ENCODE results near the gene APOBEC3B. TPM values are rescaled to one million over a fixed set of nuclear protein-coding genes. Genes with fewer than 3 reads are reported as not detected.

Gene APOBEC3B
- total and polyA plus RNA-seq, 2 donors (not counting 3 experiments of a cell fraction or from before 2014, with no cell fraction given): 10.3 to 19.9 TPM

DNA sequence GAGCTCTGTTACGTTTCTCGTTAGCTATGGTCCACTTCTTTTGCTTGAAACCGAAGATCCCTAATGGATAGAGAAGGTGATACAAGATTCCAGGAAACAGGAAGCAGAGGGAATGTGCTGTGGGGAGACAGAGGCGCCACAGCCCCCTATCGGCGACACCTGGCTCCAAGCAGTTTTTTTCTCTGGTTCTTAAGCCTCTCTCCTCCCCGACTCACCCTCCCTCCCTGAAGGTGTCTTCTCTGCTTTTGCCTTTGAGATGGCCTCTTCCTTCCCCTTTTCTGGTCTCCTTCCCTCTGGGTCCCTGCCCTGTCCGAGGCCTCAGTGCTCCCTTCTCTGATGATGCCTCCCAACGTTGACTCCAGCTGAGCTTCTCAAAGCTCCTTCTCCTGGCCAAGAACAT lies 38.9 kb upstream of the APOBEC3B start:
- Histone ChIP-seq H3K4me3 (replicated peaks in 1 of 3; ENCODE audit: insufficient read depth in 1 of 3, low read depth in 1 of 3, low read length in 3 of 3) (no peak overlapping the region), H4K20me1 (replicated peaks; ENCODE audit: control insufficient read depth, extremely low read depth, insufficient read depth, low read length) (no peaks in the 10 kb centered on the region), H3K9me3 (replicated peaks; ENCODE audit: control insufficient read depth, insufficient read depth, low read length) (no peaks in the 10 kb centered on the region), H3K27ac (ENCODE audit: insufficient read depth, low read depth, low read length) (no peak overlapping the region), H3K79me2 (ENCODE audit: control insufficient read depth, insufficient read depth, low read length) (no peaks in the 10 kb centered on the region), H2AFZ (ENCODE audit: low read depth, low read length) (no peak overlapping the region), H3K4me2 (ENCODE audit: insufficient read depth, low read length) (no peak overlapping the region), H3K9me1 (replicated peaks; ENCODE audit: control insufficient read depth, extremely low read depth, insufficient read depth, low read length) (no peaks in the 10 kb centered on the region), H3K27me3 (ENCODE audit: control insufficient read depth in 2 of 2, insufficient read depth in 2 of 2, low read length in 2 of 2) (peaks cover 2 to 8% of the 10 kb centered on the region in 2 experiments), H3K4me1 (ENCODE audit: control insufficient read depth, extremely low read depth, insufficient read depth, low read length) (no peaks in the 10 kb centered on the region), H3K36me3 (ENCODE audit: control insufficient read depth in 2 of 2, extremely low read depth in 1 of 2, insufficient read depth in 2 of 2, low read length in 2 of 2) (no peaks in the 10 kb centered on the region), H3K9ac (replicated peaks; ENCODE audit: extremely low read depth, insufficient read depth, low read length) (no peak overlapping the region)
- POLR2A ChIA-PET: no interaction called here
- intact Hi-C loops (cut with micrococcal nuclease): no loop called here
- dilution Hi-C loops (cut with MboI; ENCODE audit: extremely low pct_ligation_motif_present, low sequenced_read_pairs): no loop called here
- no peak for FAIRE-seq
- TF ChIP-seq, protein P1, sequence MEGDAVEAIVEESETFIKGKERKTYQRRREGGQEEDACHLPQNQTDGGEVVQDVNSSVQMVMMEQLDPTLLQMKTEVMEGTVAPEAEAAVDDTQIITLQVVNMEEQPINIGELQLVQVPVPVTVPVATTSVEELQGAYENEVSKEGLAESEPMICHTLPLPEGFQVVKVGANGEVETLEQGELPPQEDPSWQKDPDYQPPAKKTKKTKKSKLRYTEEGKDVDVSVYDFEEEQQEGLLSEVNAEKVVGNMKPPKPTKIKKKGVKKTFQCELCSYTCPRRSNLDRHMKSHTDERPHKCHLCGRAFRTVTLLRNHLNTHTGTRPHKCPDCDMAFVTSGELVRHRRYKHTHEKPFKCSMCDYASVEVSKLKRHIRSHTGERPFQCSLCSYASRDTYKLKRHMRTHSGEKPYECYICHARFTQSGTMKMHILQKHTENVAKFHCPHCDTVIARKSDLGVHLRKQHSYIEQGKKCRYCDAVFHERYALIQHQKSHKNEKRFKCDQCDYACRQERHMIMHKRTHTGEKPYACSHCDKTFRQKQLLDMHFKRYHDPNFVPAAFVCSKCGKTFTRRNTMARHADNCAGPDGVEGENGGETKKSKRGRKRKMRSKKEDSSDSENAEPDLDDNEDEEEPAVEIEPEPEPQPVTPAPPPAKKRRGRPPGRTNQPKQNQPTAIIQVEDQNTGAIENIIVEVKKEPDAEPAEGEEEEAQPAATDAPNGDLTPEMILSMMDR (IDR thresholded peaks at IDR 0.05; ENCODE audit: extremely low read depth in 1 of 2, insufficient read depth in 1 of 2, low read depth in 1 of 2, low read length in 2 of 2): peak in 1 of 2 donors; percentile 6
- no peak for TF ChIP-seq GATA2 (IDR thresholded peaks at IDR 0.05; ENCODE audit: insufficient read depth, insufficient read length, low read depth, low read length)
- BruUV-seq (replicated peaks): no TSS peak
- no peak for DNase-seq (ENCODE audit: low read depth, low spot score)
- CTCF ChIA-PET: interaction anchor here (0.9 to 1.1 kb wide), 2 partner anchors 13 to 174 kb away, joined by 3 to 4 read pairs; no protein-coding TSS in a partner anchor

DNA sequence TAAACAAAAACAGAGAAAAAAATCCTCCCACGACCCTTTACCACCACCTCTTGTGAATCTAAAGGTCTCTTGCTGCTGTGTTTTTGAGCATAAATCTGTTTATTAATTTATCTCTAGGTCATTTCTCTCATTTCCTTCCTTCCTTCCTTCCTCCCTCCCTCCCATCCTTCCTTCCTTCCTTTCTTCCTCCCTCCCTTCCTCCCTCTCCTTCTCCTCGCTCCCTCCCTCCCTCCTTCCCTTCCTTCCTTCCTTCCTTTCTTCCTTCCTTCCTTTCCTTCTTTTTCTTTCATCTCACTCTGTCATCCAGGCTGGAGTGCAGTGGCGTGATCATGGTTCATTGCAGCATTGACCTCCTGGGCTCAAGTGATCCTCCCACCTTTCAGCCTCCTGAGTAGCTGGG lies 38.3 kb upstream of the APOBEC3B start:
- Histone ChIP-seq H3K9me3 (replicated peaks; ENCODE audit: control insufficient read depth, insufficient read depth, low read length) (no peaks in the 10 kb centered on the region), H2AFZ (ENCODE audit: low read depth, low read length) (no peak overlapping the region), H3K27ac (ENCODE audit: insufficient read depth, low read depth, low read length) (no peak overlapping the region), H3K9ac (replicated peaks; ENCODE audit: extremely low read depth, insufficient read depth, low read length) (no peak overlapping the region), H3K9me1 (replicated peaks; ENCODE audit: control insufficient read depth, extremely low read depth, insufficient read depth, low read length) (no peaks in the 10 kb centered on the region), H3K4me3 (replicated peaks in 1 of 3; ENCODE audit: insufficient read depth in 1 of 3, low read depth in 1 of 3, low read length in 3 of 3) (no peak overlapping the region), H3K27me3 (ENCODE audit: control insufficient read depth in 2 of 2, insufficient read depth in 2 of 2, low read length in 2 of 2) (peaks cover 2 to 8% of the 10 kb centered on the region in 2 experiments), H3K79me2 (ENCODE audit: control insufficient read depth, insufficient read depth, low read length) (no peaks in the 10 kb centered on the region), H3K4me2 (ENCODE audit: insufficient read depth, low read length) (no peak overlapping the region), H4K20me1 (replicated peaks; ENCODE audit: control insufficient read depth, extremely low read depth, insufficient read depth, low read length) (no peaks in the 10 kb centered on the region), H3K4me1 (ENCODE audit: control insufficient read depth, extremely low read depth, insufficient read depth, low read length) (no peaks in the 10 kb centered on the region), H3K36me3 (ENCODE audit: control insufficient read depth in 2 of 2, extremely low read depth in 1 of 2, insufficient read depth in 2 of 2, low read length in 2 of 2) (no peaks in the 10 kb centered on the region)
- DNase-seq (ENCODE audit: low read depth, low spot score) (no peak), FAIRE-seq (no peak)
- intact Hi-C loops (cut with micrococcal nuclease): no loop called here
- CTCF ChIA-PET: interaction anchor here (1.0 kb wide), 1 partner anchor 16 kb away, joined by 3 read pairs; no protein-coding TSS in a partner anchor
- POLR2A ChIA-PET: no interaction called here
- no peak for TF ChIP-seq POLR2AphosphoS5 (IDR thresholded peaks at IDR 0.05; ENCODE audit: insufficient read depth, low read depth, low read length)
- no TSS peak for BruUV-seq (replicated peaks)
- dilution Hi-C loops (cut with MboI; ENCODE audit: extremely low pct_ligation_motif_present, low sequenced_read_pairs): no loop called here
